Lower leg skin (tissue), 4 donors: Measurements from ENCODE around the gene INSYN2B. TPM values are rescaled to one million over a fixed set of nuclear protein-coding genes. Genes with fewer than 3 reads are reported as not detected.

Experiments used
- DNase-seq, 2 donors: peaks; one replicate each; pipeline ENCODE4 v3.0.0-alpha.2; 2019; ENCODE audit warnings: low spot score in 2 of 2
- H3K4me3 ChIP-seq: fragments of 200-600 bp; sonication (generic); 2 replicates; pipeline ENCODE4 v1.5.1; 2017; ENCODE audit warnings: mild to moderate bottlenecking, low read depth; ENCODE audit not compliant: poor library complexity, severe bottlenecking
- CTCF ChIP-seq, 3 donors: fragments of 450-650 bp; IDR thresholded peaks; one replicate each; pipeline ENCODE4 v1.5.1; 2016; ENCODE audit warnings: antibody characterized with exemption in 3 of 3, mild to moderate bottlenecking in 3 of 3, moderate library complexity in 2 of 3
- POLR2A ChIP-seq, 2 donors: fragments of 450-650 bp; IDR thresholded peaks; one replicate each; pipeline ENCODE4 v1.6.1; 2016 to 2017; ENCODE audit warnings: antibody characterized with exemption in 2 of 2, mild to moderate bottlenecking in 1 of 2, moderate library complexity in 1 of 2
- WGBS, 2 donors: methylation state at CpG; one replicate each; pipeline ENCODE4 v1.1.5; 2018; 5-methylcytosine and 5-hydroxymethylcytosine counted together
- intact Hi-C: fragments of 100-400 bp; cut with DNase I; formaldehyde crosslinking; loops from one replicate; pipeline ENCODE4 v1.15.0; 2023; ENCODE audit warnings: low total_unique reads
- total RNA-seq, 4 donors: library from RNA; depleted of rRNA; stranded (reverse); fragments of >200 nt; gene quantifications; one replicate each; pipeline ENCODE4 v1.1.0, GENCODE V29; 2016

Gene INSYN2B
- total RNA-seq, 4 donors from 2014 or later: 0.15 to 2.0 (median 0.82) TPM

GRCh38 chr5:169850409-169850808 lies 129.9 kb downstream of the INSYN2B start:
- TF ChIP-seq POLR2A (IDR thresholded peaks at IDR 0.05): no peak
- TF ChIP-seq CTCF (IDR thresholded peaks at IDR 0.05): no peak
- no peak overlapping the region for H3K4me3 ChIP-seq
- 94 to 98% methylated on average over 2 of the region's 2 CpGs for WGBS, 2 donors
- intact Hi-C loops: no loop called here
- no peak for DNase-seq

- intact Hi-C loops: no loop called here
- TF ChIP-seq POLR2A (IDR thresholded peaks at IDR 0.05): no peak
- no peak for TF ChIP-seq CTCF (IDR thresholded peaks at IDR 0.05)
These were observed 131.5 kb downstream of the INSYN2B start for GRCh38 chr5:169848792-169849191.

GRCh38 chr5:169848271-169848670 lies 132.0 kb downstream of the INSYN2B start:
- intact Hi-C loops: no loop called here
- no peak overlapping the region for H3K4me3 ChIP-seq
- no peak for TF ChIP-seq CTCF (IDR thresholded peaks at IDR 0.05)
- TF ChIP-seq POLR2A (IDR thresholded peaks at IDR 0.05): no peak
- DNase-seq: no peak
- 45 to 60% methylated on average over 3 of the region's 3 CpGs for WGBS, 2 donors

More at GRCh38 chr5:169848792-169849191, 131.5 kb downstream of the INSYN2B start:
- DNase-seq: no peak
- H3K4me3 ChIP-seq: no peak overlapping the region
- WGBS, 2 donors: 35 to 75% methylated on average over 2 of the region's 2 CpGs

GRCh38 chr5:169847519-169847918 lies 132.8 kb downstream of the INSYN2B start:
- WGBS, 2 donors: 59 to 63% methylated on average over 1 of the region's 1 CpG
- intact Hi-C loops: no loop called here
- no peak for DNase-seq
- no peak overlapping the region for H3K4me3 ChIP-seq
- TF ChIP-seq POLR2A (IDR thresholded peaks at IDR 0.05): no peak
- TF ChIP-seq CTCF (IDR thresholded peaks at IDR 0.05): no peak

- intact Hi-C loops: no loop called here
- TF ChIP-seq POLR2A (IDR thresholded peaks at IDR 0.05) (no peak), CTCF (IDR thresholded peaks at IDR 0.05) (no peak)
- no peak overlapping the region for H3K4me3 ChIP-seq
- no peak for DNase-seq
These were observed 137.6 kb downstream of the INSYN2B start for GRCh38 chr5:169842699-169843098.

GRCh38 chr5:169840405-169840804 lies 139.9 kb downstream of the INSYN2B start:
- 89 to 96% methylated on average over 3 of the region's 3 CpGs for WGBS, 2 donors
- intact Hi-C loops: no loop called here
- no peak for TF ChIP-seq POLR2A (IDR thresholded peaks at IDR 0.05)
- no peak for TF ChIP-seq CTCF (IDR thresholded peaks at IDR 0.05)
- no peak for DNase-seq
- no peak overlapping the region for H3K4me3 ChIP-seq
